Raji (cell line): ENCODE measurements around the gene EDC3.

Source experiments
- POLR2A ChIP-seq: IDR thresholded peaks from 2 replicates; pipeline ENCODE4 v1.6.1; 2011; ENCODE audit warnings: low read depth, low read length, control low read depth; ENCODE audit not compliant: insufficient read depth

The EDC3 gene

GRCh38 chr15:74595271-74595670, 100.6 kb downstream of the EDC3 start:
- TF ChIP-seq POLR2A = no peak

- TF ChIP-seq POLR2A = no peak
Observed at GRCh38 chr15:74594455-74594854, 101.4 kb downstream of the EDC3 start.

GRCh38 chr15:74593122-74593521, 102.7 kb downstream of the EDC3 start:
- TF ChIP-seq POLR2A = no peak

GRCh38 chr15:74592222-74592621, 103.6 kb downstream of the EDC3 start:
- no peak for TF ChIP-seq POLR2A

DNA sequence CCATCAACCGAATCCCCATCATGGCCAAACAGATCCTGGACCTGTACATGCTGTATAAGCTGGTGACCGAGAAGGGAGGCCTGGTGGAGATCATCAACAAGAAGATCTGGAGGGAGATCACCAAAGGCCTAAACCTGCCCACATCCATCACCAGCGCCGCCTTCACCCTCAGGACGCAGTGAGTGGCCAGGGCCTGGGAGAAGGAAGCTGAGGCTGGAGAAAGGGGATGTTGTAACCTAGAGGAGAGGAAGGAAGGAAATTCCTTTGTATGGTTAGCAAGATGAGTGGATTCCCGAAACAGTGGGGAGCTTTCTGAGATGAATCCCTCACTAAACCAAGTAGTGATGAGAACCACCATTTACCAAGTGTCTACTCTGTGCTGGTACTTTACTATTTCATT, 106.0 kb downstream of the EDC3 start:
- TF ChIP-seq POLR2A = no peak

DNA sequence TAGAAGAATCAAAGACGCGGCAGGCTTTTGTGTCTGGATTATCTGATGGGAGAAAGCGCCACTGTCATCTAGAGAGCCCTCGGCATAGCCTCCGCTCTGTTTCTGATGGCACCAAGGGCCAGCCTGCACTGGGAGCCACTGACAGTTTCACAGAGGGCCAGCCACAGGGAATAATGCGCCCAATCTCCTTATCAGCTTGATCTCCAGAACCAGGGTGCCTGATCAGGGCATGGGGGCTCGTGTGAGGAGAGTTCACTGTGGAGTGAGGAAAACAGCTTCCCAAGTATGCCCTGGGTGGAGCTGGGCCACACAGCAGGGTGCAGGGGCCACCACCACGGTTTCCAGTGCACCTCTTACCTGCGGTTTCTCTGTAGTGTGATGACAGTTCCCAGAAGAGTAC, 110.0 kb downstream of the EDC3 start:
- no peak for TF ChIP-seq POLR2A

DNA sequence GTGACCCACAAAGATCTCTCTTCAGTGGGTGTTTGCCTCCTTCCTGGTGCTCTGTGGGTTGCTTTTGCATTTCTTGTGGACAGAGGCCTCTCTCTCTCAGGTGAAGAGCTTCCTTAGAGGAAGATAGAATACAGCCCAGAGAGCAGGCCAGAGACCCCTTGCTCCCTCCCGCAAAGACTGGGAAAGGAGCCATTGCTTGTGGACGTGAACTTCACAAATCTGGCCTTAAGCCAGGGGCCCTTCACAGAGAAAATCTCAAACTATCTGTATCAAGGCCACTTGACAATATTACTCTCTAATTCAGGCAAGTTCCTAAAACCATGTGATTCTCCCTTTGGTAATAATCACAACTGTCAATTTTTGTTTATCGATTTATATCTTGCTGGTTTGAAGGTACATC, 110.6 kb downstream of the EDC3 start:
- no peak for TF ChIP-seq POLR2A

DNA sequence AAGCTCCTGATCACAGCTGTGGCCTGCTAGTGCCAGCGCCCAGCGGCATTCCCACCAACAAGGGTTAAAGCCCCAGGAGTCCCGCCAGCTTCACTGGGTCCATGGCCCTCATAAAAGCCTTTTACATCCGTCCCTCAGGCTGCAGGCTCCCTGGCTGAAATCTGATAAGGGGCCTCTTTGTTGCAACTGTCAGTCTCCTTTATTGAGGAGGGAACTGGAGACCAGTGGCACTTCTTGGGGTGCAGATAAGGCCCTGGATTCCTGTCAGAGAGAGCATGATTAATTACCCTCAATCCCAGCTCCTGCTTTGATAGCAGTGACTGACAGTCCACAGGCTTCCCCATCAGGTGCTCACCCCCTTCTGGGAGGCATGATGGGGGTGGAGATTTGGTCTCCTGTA, 111.0 kb downstream of the EDC3 start:
- TF ChIP-seq POLR2A = no peak

DNA sequence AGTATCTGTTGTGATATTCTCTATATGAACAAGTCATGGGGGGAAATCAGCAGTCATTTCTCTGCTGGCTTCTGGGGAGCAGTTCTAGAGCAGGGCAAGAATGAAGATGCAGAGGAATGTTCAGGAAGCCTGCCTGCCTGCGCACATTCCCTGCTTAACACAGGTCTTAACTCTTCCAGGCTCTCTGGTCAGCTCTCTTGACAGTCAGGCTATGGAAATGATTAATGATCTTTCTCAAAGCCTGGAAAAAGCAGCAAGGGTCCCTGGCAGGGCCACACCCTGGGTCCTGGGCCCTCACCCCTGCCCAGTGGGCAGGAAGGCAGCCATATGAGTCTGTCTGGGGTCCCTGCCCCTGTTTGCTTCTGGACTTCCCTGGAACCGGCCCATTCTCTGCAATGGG, 111.6 kb downstream of the EDC3 start:
- no peak for TF ChIP-seq POLR2A
